BJ (cell line): ENCODE results near the gene NOD1. TPM values are rescaled to one million over a fixed set of nuclear protein-coding genes. Genes with fewer than 3 reads are reported as not detected.

Experiments
- CTCF ChIA-PET: fragments of 350-600 bp; formaldehyde crosslinking; extraction: SDS; loops from one replicate; lab custom pipeline; 2021; ENCODE audit warnings: antibody characterized with exemption, inconsistent platforms; lab: Yijun Ruan, JAX
- POLR2A ChIA-PET: fragments of 300-600 bp; sonication (Branson Sonifier 250); formaldehyde crosslinking; extraction: SDS; loops from one replicate; lab custom pipeline; 2021; ENCODE audit warnings: antibody characterized with exemption; lab: Charles Lee
- DNase-seq: peaks from one replicate; pipeline ENCODE4 v3.0.0-alpha.2; 2011; ENCODE audit warnings: low read depth
- H3K27me3 ChIP-seq: 2 replicates; pipeline ENCODE4 v1.6.0; 2011; ENCODE audit warnings: low read length; ENCODE audit not compliant: control insufficient read depth, insufficient read depth
- H3K36me3 ChIP-seq: 2 replicates; pipeline ENCODE4 v1.5.1; 2011; ENCODE audit warnings: low read length; ENCODE audit not compliant: control insufficient read depth, insufficient read depth
- H3K4me3 ChIP-seq: 2 replicates; pipeline ENCODE4 v1.5.1; 2011; ENCODE audit warnings: low read depth, mild to moderate bottlenecking, control low read depth, low read length
- CTCF ChIP-seq: IDR thresholded peaks from 2 replicates; pipeline ENCODE4 v1.5.1; 2011; ENCODE audit warnings: low read depth, mild to moderate bottlenecking, control low read depth, inconsistent platforms, low read length, moderate library complexity; ENCODE audit not compliant: insufficient read depth
- polyA plus RNA-seq: library from polyadenylated mRNA; depleted of rRNA; stranded (reverse); fragments of >200 nt; gene quantifications from 2 replicates; pipeline ENCODE4 v1.2.3, GENCODE V29; 2011

NOD1 gene
- polyA plus RNA-seq, 1 experiment = 3.3 TPM

DNA sequence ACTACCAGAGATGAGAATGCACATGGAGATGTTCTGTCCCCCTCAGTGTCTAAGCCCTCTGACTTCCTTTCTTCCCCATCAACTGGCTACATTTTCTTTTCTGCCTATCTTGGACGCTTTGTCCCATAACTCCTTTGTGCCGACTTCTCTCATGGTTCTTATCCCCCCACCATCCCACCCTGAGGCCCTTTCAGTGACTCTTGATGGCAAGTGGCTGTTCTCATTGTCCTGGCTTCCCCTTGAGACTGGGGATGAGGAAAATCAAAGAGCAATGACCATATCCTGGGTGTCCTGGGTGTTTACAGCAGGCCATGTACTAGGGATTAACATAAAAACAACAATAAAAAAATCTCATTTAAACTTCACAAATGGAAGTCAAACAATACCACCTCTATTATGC lies 44.9 kb upstream of the NOD1 start:
- CTCF ChIA-PET = interaction anchor here (1.0 kb wide), 1 partner anchor 16 kb away, joined by 3 read pairs; no protein-coding TSS in a partner anchor
- no peaks in the 10 kb centered on the region; the same call in 1 of the 2 replicates for H3K27me3 ChIP-seq
- H3K36me3 ChIP-seq = no peaks in the 10 kb centered on the region
- no peak overlapping the region for H3K4me3 ChIP-seq
- TF ChIP-seq CTCF = no peak
- no peak for DNase-seq
- POLR2A ChIA-PET = no interaction called here

DNA sequence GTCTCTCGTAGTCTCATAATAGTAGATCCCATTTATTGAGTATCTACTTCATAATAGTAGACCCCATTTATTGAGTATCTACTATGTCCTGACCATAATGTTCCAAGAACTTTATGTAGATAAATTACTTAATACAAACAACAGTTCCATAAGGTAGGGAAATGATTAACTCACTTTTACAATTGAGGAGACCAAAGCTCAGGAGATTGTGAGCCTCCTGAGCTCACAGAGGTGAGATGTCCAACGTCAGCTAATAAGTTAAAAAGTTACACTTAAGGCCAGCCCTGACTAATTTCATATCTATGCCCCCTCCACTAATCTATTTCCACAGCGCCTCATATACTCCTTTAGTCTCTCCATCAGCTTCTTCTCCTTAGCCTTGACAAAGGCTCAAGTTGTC lies 43.6 kb upstream of the NOD1 start:
- Histone ChIP-seq H3K4me3 (no peak overlapping the region), H3K36me3 (no peaks in the 10 kb centered on the region), H3K27me3 (no peaks in the 10 kb centered on the region; the same call in 1 of the 2 replicates)
- POLR2A ChIA-PET = interaction anchor here (0.5 kb wide), 1 partner anchor 134 kb away, joined by 6 read pairs; no protein-coding TSS in a partner anchor
- DNase-seq = no peak
- TF ChIP-seq CTCF = no peak
- CTCF ChIA-PET = interaction anchor here (0.9 to 3.0 kb wide), 4 partner anchors 9 to 24 kb away, joined by 3 to 16 read pairs (median 4); no protein-coding TSS in a partner anchor

DNA sequence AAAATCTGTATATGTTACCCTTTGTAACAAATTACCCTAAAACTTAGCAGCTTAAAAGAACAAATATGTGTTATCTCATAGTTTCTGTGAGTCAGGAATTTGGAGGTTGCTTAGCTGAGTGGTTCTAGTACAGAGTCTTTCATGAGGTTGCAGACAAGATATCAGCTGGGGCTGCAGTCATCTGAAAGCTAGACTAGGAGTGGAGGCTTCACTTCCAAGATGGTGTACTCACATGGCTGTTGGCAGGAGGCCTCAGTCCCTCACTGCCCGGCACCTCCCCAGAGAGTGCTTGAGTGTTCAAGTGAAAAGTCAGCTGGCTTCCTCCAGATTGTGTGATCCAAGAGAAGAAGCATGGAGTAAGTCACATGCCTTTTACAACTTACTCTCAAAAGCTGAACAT lies 42.9 kb upstream of the NOD1 start:
- DNase-seq = no peak
- H3K27me3 ChIP-seq = no peaks in the 10 kb centered on the region; the same call in 1 of the 2 replicates
- POLR2A ChIA-PET = interaction anchor here (0.5 kb wide), 1 partner anchor 133 kb away, joined by 6 read pairs; no protein-coding TSS in a partner anchor
- CTCF ChIA-PET = interaction anchor here (0.9 to 3.0 kb wide), 5 partner anchors 9 to 43 kb away, joined by 3 to 16 read pairs (median 4); no protein-coding TSS in a partner anchor
- TF ChIP-seq CTCF = no peak
- H3K36me3 ChIP-seq = no peaks in the 10 kb centered on the region
- no peak overlapping the region for H3K4me3 ChIP-seq

- no peak for TF ChIP-seq CTCF
- POLR2A ChIA-PET = no interaction called here
- Histone ChIP-seq H3K4me3 (no peak overlapping the region), H3K27me3 (no peaks in the 10 kb centered on the region; the same call in 1 of the 2 replicates), H3K36me3 (no peaks in the 10 kb centered on the region)
- CTCF ChIA-PET = no interaction called here
- no peak for DNase-seq
Observed at GRCh38 chr7:30519122-30519521, 40.5 kb upstream of the NOD1 start.

DNA sequence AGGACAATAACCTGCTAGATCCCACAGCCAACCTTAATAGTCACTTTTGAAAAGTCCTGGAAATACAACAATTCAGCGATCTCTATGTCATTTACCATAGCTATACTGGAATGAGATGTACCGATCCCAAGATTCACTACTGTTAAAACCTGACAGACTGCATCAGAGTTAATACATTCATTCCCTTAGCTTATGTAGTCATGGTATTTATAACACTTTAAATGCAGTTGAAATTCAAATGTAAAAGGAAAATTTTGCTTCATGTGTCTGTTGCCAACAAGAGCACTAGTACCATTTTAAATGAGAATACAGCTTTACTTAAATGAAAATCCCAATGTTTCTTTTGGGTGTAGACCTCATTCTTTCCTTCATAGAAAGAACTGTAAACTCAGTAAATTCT lies 37.2 kb upstream of the NOD1 start:
- no peaks in the 10 kb centered on the region for H3K27me3 ChIP-seq
- ChIA-PET POLR2A (no interaction called here), CTCF (interaction anchor here (0.7 to 1.9 kb wide), 4 partner anchors 47 to 240 kb away, joined by 3 to 4 read pairs (median 3); no protein-coding TSS in a partner anchor)
- H3K36me3 ChIP-seq = no peaks in the 10 kb centered on the region
- no peak for TF ChIP-seq CTCF
- no peak for DNase-seq
- no peak overlapping the region for H3K4me3 ChIP-seq
